Stimulated activated CD8-positive, alpha-beta memory T cell treated with anti-CD3 and anti-CD28 coated beads, Interleukin-15, amount 100 ng/mL, for 4 hours (primary cell): ENCODE data around the gene TLK2.

Source experiments
- DNase-seq, 2 donors: peaks; one replicate each; pipeline ENCODE4 v3.0.0-alpha.2; 2020; ENCODE audit warnings: low read depth in 2 of 2

TLK2 gene

DNA sequence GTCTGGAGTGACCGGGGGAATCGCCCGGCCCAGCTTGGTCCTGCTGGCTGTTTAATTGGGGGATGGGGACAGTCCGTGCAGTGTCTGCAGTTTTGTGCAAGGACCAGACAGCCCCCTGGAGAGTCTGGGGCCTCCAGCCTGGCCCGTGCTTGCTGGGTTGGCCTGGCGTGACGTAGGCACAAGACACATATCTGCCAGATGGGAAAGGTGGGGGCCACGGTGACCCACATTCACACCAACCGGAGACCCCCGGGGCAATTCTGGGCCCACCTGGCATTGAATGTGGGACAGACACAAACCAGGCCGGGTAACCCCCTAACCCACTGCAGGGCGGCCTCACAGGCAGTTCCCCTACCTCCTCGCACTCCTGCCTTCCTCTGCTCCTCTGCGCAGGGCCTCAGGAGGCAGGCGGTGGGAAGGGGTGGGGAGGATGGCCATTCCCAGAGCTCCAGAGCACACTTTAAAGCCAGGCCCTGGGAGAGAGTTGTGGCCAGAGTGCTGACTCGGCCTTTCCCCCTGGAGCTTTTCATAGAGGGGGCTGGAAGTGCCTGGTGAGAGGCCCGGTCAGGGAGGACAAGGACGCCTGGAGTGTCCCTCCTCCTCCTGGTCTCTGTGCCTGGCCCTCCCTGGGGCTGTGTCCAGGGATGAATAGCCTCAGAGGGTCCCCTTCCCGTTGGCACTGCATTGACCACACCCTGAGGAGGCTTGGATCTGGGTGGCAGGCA lies 150.4 kb downstream of the TLK2 start:
- DNase-seq = no peak

GRCh38 chr17:62629556-62630364 lies 151.1 kb downstream of the TLK2 start:
- no peak for DNase-seq

GRCh38 chr17:62630365-62631085 lies 151.9 kb downstream of the TLK2 start:
- no peak for DNase-seq

GRCh38 chr17:62631086-62631935 lies 152.7 kb downstream of the TLK2 start:
- no peak for DNase-seq

DNA sequence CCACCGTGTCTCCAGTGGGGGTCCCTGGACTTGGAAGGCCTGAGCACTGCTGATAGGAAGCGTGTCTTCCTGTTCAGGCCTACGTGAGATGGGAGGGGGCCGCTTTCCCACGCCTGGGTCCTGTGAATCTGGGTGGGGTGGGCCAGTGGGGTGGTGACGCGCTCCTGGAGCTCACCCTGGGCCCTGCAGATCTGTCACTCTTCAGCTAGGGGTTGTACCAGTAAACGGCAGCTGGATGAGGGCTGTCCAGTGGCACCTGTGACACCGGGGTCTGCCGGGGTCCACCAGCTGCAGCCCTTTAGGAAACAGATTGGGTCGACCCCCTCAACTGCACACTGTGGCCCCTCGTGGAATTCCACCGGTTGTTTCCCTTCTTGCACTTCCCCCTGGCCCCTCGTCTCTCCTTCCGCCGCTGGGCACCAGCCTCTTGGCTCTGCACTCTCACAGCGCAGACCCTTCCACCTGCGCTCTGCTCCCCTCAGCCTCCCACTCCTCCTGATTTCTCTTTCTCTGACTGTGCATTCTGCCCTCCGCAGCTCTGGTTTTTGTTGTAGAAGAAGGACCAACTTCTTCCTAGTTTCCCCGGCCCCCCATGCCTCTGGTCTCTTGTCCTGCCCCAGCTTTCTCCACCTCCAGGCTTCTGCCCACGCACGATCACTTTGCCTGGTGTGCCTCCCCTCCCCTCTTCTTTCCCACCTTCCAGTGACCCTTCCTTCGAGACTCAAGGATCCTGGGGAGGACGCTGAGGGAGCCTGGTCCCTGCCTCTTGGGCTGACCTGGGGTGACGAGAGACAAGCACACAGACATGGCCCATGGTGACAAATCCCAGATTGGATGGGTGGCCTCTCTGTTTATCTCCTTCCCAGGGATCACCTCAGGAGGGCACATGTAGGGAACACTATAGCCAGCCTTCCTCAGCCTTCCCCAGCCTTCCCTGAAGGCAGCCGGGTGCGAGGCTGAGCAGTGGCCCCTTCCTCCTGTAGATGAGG lies 153.6 kb downstream of the TLK2 start:
- DNase-seq = no peak

- DNase-seq = no peak
Measured at GRCh38 chr17:62637809-62638208, 159.2 kb downstream of the TLK2 start.

- DNase-seq = no peak
Measured at GRCh38 chr17:62641153-62641552, 162.5 kb downstream of the TLK2 start.

DNA sequence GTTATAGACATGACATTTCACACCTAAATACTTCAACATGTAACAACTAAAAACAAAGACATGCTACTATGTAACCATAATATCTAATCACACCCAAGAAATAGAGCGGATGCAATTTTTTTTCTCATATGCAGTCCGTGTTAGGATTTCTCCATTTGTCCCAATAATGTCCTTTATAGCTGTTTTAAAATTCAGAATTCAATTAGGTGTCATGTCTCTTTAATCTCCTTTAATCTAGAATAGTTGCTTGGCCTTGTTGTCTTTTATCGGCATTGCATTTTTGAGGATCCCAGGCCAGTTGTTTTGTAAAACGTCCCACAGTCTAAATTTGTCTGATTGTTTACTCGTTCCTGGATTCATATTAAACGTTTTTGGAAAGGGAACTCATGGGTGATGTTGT lies 163.3 kb downstream of the TLK2 start:
- DNase-seq = no peak

- no peak for DNase-seq
Measured at GRCh38 chr17:62643496-62643895, 164.9 kb downstream of the TLK2 start.

DNA sequence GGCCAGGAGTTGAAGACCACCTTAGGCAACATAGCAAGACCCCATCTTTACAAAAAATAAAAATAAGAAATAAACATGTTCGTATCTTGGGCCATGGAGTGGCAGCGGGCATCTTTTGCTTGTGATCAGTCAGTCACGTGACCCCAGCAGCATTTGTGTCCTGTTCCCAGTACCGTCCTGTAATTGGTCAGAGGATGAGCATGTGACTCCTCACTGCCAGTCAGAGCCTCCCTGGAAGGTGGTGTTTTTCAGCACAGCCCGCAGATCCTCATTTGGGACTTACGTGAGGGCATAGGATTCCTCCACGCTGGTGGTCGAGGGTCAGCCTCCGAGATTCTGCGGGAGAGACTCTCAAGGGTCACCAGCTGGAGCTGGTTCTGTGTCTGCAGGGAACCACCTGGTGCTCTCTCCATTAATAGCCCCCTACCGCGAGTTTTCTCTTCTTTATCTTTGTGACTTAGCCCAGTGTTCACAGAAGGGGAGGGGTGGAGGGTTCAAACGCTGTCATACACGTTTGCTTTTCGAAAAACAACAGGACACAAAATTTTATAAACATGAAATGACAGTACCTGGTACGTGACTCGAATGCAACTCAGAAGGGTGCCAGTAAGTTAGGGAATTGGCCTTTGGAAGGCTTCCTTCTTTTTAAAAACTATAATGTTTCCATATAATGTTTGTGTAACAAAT lies 166.0 kb downstream of the TLK2 start:
- DNase-seq = no peak

GRCh38 chr17:62648251-62648955 lies 169.8 kb downstream of the TLK2 start:
- DNase-seq = no peak

DNA sequence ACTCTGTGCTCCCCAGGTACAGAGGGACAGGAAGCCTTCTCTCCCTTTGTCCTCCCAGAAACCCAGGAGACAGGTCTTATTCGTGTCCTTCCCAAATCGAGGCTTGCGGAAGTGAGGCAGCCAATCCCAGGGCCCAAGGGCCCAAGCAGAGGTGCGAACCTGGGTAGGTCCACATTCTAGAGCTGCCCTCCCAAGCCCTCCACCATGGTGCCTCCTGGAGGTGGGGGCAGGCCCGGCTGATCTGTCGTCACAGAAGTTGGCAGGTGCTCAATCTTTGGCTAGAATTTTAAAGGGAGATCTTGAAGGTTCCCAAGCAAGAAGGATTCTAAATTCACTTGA lies 170.3 kb downstream of the TLK2 start:
- DNase-seq = no peak

DNA sequence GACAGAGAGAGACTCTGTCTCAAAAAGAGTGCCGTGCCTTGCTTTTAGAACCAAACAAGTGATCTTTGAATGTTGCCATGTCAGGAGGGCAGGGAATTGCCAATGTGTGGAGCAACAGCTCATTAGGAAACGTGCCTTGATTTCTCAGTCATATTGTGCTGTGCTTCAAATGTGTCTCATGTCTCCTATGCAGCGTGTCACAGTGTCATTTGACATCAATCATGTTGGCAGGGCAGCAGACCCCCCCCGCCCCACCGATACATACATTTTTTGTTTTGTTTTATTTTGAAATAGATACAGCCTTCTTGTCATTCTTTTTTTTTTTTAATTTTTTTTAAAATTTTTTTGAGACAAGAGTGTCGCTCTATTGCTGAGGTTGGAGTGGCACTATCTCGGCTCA lies 170.9 kb downstream of the TLK2 start:
- no peak for DNase-seq

GRCh38 chr17:62650587-62650986 lies 172.0 kb downstream of the TLK2 start:
- no peak for DNase-seq

DNA sequence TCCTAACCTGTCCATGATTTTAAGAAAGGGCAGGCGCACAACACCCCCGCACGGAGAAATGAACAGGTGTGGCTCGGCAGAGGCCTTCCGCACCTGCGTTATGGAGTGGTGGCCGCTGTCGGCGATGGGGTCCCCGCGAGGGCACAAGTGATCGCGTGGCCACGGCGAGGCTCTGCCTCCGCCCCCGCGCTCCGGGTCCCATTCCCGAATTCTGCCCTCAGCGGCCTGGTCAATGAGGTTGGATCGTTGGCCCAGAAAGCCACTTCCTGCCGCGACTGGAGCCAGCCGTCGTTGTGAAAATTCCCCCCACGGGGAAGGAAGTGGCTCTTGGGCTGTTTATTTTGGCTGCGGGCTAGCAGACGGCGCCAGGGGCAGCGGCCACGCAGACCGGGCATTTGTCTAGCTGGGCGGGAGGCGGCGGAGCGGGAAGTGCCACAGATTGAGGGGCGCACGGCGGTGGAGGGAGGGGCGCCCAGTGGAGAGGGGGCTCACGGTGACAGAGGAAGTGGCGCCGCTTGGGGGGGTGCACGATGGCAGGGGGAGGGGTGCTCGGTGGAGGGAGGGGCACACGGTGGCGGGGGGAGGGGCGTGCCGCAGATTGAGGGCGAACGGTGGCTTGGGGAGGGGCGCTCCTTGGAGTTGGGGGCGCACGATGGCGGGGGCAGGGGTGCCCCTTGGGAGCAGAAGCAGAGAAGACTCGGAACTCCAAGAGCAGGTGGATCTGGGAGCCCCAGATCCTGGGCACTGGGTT lies 173.8 kb downstream of the TLK2 start:
- no peak for DNase-seq

- DNase-seq = peak; percentile 75 to 76
Measured at GRCh38 chr17:62653002-62653825, 174.6 kb downstream of the TLK2 start.

DNA sequence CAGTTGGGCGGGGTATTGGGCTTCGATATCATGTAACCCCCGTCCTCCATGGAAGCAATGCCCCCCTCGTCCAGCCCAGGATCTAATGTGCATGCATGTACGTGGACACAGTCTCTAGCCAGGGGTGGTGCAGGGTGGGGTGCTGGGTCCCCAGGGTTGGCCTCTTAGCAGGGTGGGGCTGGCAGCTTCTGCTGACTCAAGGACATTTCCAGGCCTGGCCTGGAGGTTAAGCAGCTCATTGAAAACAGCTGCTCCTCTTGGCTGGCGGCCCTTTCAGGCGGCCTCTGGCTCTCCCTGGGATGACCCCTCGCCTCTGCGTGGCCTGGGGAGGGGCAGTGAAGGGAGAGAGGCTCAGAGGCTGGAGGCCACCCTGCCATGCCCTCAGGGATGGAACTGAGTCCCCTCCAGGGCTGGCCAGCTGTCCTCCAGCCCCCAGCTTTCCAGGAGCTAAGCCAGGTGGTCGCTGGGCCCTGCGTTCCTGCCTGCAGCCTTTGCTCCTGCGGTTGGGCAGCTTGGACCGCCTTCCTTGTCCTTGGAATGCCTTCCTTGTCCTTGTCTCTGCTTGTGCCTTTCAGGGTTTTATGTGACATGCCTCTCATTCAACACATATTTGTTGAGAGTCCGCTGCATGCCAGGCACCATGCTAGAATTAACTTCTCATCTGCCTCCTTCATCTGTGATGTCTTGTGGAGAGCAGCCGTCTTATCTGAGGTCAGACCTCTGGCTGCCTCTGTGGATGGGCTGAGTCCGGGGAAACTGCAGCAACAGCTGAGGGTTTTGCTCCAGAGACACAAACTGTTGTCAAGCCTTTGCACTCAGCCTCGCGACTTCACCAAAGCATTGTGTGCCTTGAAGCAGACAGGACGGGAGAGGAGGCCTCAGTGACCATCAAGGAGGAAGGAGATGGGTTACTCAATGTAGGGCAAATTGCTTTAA lies 175.5 kb downstream of the TLK2 start:
- DNase-seq = no peak
